ENCODE results near the gene FHL1. TPM values are rescaled to one million over a fixed set of nuclear protein-coding genes. Genes with fewer than 3 reads are reported as not detected.

The FHL1 gene
- polyA plus RNA-seq, 1 of the 3 experiments (the other 2 are of a cell fraction), result 57.8 TPM

- TF ChIP-seq USF2 (IDR thresholded peaks at IDR 0.05; ENCODE audit: borderline replicate concordance, low read depth, low read length) (no peak), TCF12 (IDR thresholded peaks at IDR 0.05) (no peak), NFIC (IDR thresholded peaks at IDR 0.05; ENCODE audit: borderline replicate concordance) (no peak)
Measured at GRCh38 chrX:136220951-136221350, 73.6 kb downstream of the FHL1 start (continued).

GRCh38 chrX:136221851-136222513, 74.6 kb downstream of the FHL1 start:
- Histone ChIP-seq H2AFZ (ENCODE audit: low read depth) (no peak overlapping the region), H3K79me2 (ENCODE audit: insufficient read depth) (no peaks in the 10 kb centered on the region), H3K9me2 (no peaks in the 10 kb centered on the region), H3K27ac (ENCODE audit: low read depth in 2 of 2, low read length in 1 of 2) (no peak overlapping the region), H3F3A (replicated peaks; ENCODE audit: insufficient read depth) (peaks cover 4% of the 10 kb centered on the region), H3K9ac (no peak overlapping the region), H3K4me2 (no peak overlapping the region), H3K4me1 (ENCODE audit: control insufficient read depth in 1 of 2, insufficient read depth in 2 of 2, low read depth in 1 of 2, low read length in 1 of 2) (no peaks in the 10 kb centered on the region), H3K9me3 (no peaks in the 10 kb centered on the region), H3K27me3 (ENCODE audit: insufficient read depth) (no peaks in the 10 kb centered on the region), H3K4me3 (ENCODE audit: low read depth in 2 of 2, low read length in 1 of 2) (no peak overlapping the region), H4K20me1 (ENCODE audit: insufficient read depth) (no peaks in the 10 kb centered on the region), H3K36me3 (replicated peaks in 1 of 2; ENCODE audit: control insufficient read depth in 1 of 2, insufficient read depth in 2 of 2, low read length in 1 of 2) (peaks cover 25 to 32% of the 10 kb centered on the region in 2 experiments)
- 52% methylated on average over 3 of the region's 3 CpGs for WGBS (ENCODE audit: low lambda C conversion rate)
- CTCF ChIA-PET, result interaction anchor here (1.5 kb wide), 1 partner anchor 473 kb away, joined by 4 read pairs; no protein-coding TSS in a partner anchor
- no peak for DNase-seq
- POLR2A ChIA-PET, result no interaction called here
- TF ChIP-seq EZH2phosphoT487 (IDR thresholded peaks at IDR 0.05; ENCODE audit: borderline replicate concordance, low read depth), result no peak
- no peak for TF ChIP-seq TAF1 (IDR thresholded peaks at IDR 0.05; ENCODE audit: borderline replicate concordance, low read depth, low read length)

- ChIA-PET CTCF (no interaction called here), POLR2A (no interaction called here)
- H2AFZ ChIP-seq (ENCODE audit: low read depth), result no peak overlapping the region
- no peaks in the 10 kb centered on the region for H3K79me2 ChIP-seq (ENCODE audit: insufficient read depth)
- H3K9me3 ChIP-seq, result no peaks in the 10 kb centered on the region
- no peaks in the 10 kb centered on the region for H4K20me1 ChIP-seq (ENCODE audit: insufficient read depth)
- no peak overlapping the region for H3K4me3 ChIP-seq (ENCODE audit: low read depth in 2 of 2, low read length in 1 of 2)
- no peak overlapping the region for H3K27ac ChIP-seq (ENCODE audit: low read depth in 2 of 2, low read length in 1 of 2)
- H3K27me3 ChIP-seq (ENCODE audit: insufficient read depth), result no peaks in the 10 kb centered on the region
- H3K9me2 ChIP-seq, result no peaks in the 10 kb centered on the region
- no peak for DNase-seq
- H3F3A ChIP-seq (replicated peaks; ENCODE audit: insufficient read depth), result peaks cover under 1% of the 10 kb centered on the region
- H3K9ac ChIP-seq, result no peak overlapping the region
- H3K4me2 ChIP-seq, result no peak overlapping the region
- no peak for TF ChIP-seq CHD2 (IDR thresholded peaks at IDR 0.05; ENCODE audit: low read length, partially characterized antibody)
- no peak for TF ChIP-seq TEAD4 (IDR thresholded peaks at IDR 0.05; ENCODE audit: borderline replicate concordance, insufficient read depth)
- TF ChIP-seq POLR2AphosphoS5 (IDR thresholded peaks at IDR 0.05; ENCODE audit: low read depth, low read length), result no peak
- TF ChIP-seq, protein P1, sequence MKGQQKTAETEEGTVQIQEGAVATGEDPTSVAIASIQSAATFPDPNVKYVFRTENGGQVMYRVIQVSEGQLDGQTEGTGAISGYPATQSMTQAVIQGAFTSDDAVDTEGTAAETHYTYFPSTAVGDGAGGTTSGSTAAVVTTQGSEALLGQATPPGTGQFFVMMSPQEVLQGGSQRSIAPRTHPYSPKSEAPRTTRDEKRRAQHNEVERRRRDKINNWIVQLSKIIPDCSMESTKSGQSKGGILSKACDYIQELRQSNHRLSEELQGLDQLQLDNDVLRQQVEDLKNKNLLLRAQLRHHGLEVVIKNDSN (IDR thresholded peaks at IDR 0.05; ENCODE audit: borderline replicate concordance, low read depth), result no peak
- TF ChIP-seq, protein P2, sequence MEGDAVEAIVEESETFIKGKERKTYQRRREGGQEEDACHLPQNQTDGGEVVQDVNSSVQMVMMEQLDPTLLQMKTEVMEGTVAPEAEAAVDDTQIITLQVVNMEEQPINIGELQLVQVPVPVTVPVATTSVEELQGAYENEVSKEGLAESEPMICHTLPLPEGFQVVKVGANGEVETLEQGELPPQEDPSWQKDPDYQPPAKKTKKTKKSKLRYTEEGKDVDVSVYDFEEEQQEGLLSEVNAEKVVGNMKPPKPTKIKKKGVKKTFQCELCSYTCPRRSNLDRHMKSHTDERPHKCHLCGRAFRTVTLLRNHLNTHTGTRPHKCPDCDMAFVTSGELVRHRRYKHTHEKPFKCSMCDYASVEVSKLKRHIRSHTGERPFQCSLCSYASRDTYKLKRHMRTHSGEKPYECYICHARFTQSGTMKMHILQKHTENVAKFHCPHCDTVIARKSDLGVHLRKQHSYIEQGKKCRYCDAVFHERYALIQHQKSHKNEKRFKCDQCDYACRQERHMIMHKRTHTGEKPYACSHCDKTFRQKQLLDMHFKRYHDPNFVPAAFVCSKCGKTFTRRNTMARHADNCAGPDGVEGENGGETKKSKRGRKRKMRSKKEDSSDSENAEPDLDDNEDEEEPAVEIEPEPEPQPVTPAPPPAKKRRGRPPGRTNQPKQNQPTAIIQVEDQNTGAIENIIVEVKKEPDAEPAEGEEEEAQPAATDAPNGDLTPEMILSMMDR (IDR thresholded peaks at IDR 0.05), result no peak
- TF ChIP-seq REST (IDR thresholded peaks at IDR 0.05; ENCODE audit: low read depth, low read length), result no peak
- no peaks in the 10 kb centered on the region; a peak in 1 of 4 replicates for H3K4me1 ChIP-seq (ENCODE audit: control insufficient read depth in 1 of 2, insufficient read depth in 2 of 2, low read depth in 1 of 2, low read length in 1 of 2)
- peaks cover 36 to 48% of the 10 kb centered on the region in 2 experiments for H3K36me3 ChIP-seq (replicated peaks in 1 of 2; ENCODE audit: control insufficient read depth in 1 of 2, insufficient read depth in 2 of 2, low read length in 1 of 2)
Measured at GRCh38 chrX:136227074-136227473, 79.7 kb downstream of the FHL1 start.
